ENCODE results near the gene PPL.

GRCh38 chr16:4962716-4963115 is 25.8 kb upstream of the PPL start:
- TF ChIP-seq CTCF (IDR thresholded peaks at IDR 0.05) (no peak), POLR2A (IDR thresholded peaks at IDR 0.05) (no peak), POLR2AphosphoS5 (IDR thresholded peaks at IDR 0.05) (no peak)
